HG02870 (cell line): ENCODE data around the gene FNDC3B.
"Not testable (repeated sequence)": the region's sequence is repeated elsewhere in the genome, so short reads cannot be mapped to it uniquely, and the experiment has no call there.

Source experiments
- ATAC-seq: cut with Tn5 transposase; IDR thresholded peaks from one replicate; pipeline ENCODE4 v1.9.1; 2021; ENCODE audit warnings: mild to moderate bottlenecking, moderate library complexity; ENCODE audit not compliant: unreplicated experiment

Gene FNDC3B

DNA sequence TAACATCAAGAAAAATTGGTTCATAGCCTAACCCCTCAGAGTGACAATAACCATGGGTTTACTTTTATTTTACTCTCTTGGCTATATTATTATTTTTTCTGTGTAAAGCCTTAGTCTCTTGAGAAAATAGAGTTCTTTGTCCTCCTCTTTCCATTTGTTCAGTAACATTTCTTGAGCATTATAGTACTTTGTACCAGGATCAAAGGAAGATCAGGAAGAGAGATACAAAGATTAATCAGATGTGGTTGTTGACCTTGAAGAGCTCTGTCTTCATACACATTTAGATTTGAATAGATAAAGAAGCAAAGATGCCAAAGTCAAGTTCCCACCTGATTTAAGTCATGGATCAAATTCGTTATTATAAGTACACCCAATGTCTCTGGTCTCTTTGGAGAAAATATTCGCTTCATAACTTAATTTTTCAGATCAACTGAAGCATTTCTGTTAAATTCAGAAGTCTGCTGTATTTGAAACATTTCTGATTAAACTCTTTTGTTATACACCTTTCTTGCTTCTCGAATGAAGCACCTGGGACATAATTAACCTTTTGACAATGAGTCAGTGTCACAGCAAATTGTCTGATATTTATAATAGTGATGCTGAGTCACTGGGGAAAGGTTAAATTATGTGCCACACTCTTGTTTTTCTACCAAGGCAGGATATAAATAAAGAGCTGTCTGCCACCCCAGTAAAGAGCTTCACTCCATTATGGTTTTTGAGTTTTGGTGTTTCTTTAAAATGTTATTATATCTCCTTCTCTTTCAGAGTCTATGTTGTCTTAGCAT, 308.7 kb downstream of the FNDC3B start:
- ATAC-seq, result no peak

DNA sequence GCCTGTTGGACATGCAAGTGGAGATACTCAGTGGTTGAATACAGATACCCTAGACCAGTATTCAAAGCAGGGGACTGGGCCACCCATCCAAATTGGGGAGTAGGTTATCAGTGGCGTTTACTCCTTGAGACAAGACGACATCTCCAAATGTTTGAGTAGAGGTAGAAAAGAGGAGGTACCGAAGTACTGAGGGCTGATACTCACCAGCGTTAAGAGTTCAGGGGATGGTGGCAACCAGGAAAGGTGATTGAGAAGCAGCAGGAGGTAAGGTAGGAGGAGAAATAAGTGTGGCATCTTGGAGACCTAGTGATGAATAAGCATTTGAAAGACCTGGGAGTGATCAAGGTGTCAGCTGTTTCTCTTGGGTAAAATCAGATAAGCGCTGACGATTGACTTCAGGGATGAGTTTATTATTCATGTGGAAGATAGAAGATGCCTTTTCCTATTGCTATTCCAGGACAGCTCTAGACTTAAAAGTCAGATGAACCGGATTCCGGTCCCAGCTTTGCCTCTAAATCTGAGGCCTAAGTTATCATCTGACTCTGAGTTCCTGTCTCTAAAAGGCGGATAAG, 312.6 kb downstream of the FNDC3B start:
- ATAC-seq, result no peak

DNA sequence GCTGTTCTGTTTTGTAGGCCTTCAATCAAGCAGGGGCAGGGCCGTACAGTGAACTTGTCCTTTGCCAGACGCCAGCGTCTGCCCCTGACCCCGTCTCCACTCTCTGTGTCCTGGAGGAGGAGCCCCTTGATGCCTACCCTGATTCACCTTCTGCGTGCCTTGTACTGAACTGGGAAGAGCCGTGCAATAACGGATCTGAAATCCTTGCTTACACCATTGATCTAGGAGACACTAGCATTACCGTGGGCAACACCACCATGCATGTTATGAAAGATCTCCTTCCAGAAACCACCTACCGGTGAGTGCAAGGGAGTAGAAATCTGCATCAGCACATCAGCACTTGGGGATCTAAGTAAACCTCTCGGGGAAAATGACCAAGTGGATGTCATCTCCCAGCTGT, 313.4 kb downstream of the FNDC3B start:
- ATAC-seq, result no peak

DNA sequence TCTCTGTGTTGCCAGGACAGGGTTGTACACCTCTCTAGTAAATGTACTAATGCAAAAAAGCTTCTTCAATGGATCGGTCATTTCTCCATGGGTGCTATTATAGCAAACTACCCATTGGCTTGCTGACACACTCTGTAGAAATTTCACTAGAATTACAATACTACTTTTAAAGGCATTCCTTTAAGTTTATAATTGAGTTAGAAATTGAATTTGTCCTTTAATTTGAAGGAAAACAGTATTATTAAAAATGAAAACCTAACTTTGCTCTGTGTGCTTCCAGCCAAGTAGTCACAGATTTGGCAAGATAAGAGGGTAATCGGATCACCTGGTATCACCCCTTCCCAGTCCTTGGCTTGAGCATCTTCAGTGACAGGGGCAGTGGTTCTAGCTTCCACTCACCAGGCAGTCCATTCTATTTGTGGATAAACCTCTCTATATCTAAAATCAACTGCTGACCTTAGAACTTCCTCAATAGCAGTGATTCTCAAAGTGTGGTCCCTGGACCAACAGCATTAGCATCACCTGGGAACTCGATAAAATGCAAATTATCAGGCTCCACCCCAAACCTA, 315.6 kb downstream of the FNDC3B start:
- no peak for ATAC-seq

DNA sequence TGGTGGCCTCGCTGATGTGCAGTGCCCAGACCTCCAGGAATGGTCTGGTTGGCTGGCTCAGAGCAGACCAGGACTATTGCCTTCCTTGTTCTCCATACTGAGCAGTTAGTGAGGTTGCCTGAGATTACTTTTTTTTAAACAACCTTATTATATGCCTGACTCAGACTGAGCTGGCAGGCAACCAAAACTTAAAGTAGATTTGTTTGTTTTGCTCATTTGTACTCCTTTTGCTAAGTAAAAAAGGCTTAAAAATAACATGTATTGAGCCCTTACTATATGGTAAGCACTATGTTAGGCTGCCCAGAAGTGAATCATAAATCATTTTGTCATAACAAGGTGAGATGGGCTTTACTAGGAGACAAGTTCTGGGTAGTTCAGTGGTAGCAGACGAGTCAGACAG, 316.5 kb downstream of the FNDC3B start:
- no peak for ATAC-seq

DNA sequence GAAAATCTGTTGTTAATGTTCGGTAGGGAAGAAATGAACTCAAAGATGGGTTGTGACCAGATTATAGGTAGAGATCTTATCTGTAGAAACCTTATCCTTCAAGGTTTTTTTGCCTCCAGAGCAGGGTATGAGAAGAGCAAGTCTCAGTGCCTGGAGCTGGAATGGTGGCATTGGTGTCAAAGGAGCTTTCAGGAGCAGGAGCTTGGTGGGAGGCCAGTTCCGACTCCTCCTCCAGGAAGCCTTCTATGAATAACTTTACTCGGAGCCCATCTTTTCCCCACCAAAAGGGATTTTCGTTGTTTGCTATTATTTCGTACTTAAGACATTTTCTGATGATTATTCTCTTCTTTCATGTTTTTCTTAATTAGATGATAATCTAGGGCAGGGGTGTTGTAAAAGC, 317.0 kb downstream of the FNDC3B start:
- ATAC-seq, result no peak

DNA sequence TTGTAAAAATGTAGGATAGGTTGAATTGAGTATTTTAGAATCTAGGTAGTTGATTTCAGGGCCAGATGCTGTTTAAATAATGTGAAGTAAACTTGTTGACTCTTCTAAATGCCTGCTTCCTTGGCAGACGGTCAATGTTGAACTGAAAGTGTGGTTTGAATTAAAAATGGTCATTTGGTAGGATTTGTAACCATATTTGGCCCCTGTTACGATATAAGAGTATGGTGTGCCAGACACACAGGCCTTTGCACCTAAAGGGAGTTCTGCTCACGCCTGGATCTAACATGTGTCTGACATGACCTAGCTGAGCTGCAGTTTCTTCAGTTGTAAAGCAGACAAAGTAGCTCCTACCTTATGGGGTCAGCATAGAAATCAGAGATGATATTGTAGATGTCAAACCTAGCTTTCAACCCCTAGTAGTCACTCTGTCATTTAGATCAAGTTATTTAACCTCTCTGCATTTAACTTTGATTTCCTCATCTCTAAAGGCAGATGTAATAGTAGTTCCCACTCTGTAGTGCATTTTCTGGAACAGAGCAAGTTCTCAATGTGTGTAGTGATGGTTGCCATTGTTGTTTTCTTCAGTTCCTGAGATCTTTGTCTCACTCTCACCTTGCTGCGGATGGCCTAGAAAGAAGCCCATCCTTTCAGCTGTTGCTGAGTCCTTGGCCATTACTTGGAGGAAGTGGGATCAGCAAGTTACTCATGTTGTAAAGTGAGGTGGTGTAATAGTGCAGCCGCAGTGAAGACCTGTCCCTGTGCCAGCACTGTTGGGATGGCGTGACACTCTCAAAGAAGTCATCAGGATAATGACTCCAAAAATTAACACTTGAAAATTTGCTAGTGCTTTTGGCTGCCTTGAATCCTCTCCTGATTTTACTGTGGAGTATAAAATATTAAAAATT, 318.7 kb downstream of the FNDC3B start:
- ATAC-seq, result no peak

DNA sequence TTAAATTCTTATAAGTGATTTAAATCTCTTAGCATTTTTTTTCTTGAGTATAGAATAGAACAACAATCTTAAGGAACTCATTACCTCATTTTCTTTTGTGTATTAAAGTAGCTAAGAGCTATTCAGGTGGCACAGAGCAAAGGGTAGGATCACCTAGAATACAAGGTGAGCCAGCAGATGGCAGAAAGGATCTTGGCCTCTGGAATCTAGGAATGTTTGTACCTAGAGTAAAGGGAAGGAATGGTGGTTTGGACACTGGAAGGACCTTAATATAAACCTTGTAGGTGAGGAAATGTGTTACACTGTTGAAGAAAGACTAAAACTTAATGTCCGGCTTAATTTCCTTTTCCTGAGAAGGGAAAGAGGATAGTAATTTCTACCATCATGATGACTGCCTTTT, 319.9 kb downstream of the FNDC3B start:
- no peak for ATAC-seq

DNA sequence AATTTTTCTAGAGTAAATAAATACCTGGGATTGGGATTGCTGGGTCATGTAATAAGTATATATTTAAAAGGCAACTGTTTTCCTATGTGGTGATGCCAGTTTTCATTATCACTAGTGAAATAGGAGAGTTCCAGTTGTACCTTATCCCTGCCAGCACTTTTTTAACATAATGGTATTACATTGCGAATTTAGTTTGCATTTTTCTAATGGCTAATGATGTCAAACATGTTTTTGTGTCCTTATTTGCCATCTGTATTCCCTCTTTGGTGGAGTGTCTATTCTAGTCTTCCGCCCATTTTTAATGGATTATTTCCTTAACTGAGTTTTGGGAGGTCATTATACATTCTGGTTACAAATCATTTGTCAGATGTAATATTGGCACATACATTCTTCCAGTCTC, 320.6 kb downstream of the FNDC3B start:
- ATAC-seq, result no peak

DNA sequence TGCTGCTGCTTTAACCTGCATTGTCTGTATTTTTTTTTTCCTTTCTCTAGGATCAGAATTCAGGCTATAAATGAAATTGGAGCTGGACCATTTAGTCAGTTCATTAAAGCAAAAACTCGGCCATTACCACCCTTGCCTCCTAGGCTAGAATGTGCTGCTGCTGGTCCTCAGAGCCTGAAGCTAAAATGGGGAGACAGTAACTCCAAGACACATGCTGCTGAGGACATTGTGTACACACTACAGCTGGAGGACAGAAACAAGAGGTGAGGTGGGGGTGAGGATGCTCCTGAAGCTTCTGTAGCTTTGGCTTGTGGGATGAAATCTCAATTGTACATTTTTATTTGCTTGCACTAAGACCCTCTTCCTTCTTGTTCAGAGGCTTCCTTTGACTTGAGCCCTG, 323.2 kb downstream of the FNDC3B start:
- ATAC-seq, result no peak

DNA sequence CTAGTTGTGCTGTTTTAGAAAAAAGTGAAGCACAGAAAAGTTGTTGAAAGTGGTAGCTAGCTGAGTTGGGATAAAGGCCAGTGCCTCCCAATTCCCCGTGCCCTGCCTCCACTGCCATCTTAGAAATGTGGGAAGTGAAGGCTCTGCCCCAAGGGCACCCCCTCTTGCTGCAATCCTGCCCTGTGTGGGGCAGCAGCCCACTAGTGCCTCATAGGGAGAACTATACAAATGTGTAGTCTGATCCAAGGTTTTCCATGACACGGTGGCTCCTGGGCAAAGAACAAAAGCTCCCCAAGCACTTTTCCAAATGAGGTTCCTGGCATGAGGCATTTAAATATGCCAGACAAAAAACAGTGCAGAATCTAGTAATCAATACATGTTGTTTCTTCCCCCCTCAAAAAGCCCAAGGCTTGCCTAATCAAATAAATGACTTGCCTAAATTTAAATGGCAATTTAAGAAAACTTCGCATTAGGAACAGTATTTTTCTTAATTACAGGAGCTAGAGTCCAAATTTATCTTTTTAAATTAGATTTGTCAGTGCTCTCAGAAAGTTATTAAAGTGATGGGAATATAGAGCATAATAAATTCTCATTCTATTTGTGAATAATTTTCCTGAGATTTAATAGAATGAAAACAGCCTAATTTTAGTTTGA, 325.1 kb downstream of the FNDC3B start:
- no peak for ATAC-seq

DNA sequence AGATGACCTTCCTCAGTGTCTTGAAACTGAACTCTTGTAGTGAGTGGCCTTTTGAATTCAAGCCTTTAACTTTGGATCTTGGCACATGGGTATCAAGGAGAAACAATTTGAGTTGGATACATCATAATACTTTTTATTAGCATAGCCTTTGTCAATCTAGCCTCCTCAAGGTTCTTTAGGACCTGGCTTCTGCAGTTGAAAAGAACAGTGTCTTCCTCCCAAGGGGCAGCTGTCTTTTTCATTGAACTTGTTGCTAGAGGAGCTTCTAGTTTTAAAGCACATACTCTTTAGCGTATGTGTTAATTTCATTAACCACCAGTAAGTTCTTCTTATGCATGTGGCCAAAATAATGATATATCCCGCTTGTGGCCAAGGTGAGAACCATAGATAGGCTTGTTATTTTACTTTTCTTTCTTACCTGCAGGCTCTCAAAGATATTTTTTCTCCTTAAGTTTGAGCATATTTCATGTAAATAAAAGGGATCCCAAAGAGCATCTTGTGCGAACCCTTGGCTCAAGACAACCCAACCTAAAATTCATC, 325.7 kb downstream of the FNDC3B start:
- ATAC-seq, result no peak

DNA sequence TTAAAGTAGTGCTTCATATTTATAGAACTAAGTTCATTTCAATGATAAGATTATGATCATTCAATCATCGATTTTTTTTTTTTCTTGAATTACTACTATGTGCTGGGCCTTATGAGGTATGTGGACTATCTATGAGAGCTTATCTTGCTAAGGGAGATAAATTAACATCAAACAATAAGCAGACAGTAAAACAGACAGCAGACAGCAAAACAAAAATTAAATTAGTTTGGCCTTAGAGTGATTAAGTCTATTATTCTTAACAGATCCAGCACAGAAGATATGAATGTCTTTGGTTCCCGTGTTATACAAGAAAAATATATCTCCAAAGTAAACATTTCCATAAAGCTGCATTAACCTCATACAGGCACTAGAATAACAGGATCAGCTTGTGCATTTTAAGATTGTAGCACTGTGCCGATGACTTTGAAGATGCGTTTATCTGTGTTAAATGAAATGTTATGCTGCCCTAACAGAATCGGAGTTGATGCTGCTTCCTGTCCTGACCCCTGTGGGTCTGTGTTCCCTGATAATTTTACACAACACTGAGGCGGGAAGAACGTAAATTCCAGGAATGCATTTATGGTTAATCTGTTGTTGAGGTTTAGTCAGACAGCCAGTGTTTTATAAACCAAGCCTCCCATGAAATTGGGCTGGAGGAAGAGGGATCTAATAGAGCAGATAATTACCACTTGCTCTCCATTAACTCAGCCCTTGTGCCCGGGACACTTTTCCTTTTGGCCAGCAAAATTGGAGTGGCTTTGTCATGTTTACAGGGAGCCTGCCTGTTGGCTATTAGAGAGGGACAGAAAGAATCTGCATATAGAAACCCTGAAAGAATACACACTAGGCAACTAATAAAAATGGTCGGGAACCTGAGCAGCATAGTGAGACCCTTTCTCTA, 328.1 kb downstream of the FNDC3B start:
- ATAC-seq, result no peak

DNA sequence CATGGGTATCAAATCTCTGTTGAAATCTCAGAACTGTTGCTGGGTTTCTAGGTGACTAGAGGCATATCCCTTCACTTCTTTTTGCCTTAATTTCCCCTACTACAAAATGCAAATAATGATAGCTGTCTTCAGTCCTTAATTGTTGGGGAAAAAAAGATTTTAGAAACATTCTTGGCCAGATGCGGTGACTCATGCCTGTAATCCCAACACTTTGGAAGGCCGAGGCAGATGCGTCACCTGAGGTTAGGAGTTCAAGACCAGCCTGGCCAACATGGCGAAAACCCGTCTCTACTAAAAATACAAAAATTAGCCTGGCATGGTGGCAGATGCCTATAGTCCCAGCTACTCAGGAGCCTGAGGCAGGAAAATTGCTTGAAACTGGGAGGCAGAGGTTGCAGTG, 329.2 kb downstream of the FNDC3B start:
- not testable (repeated sequence) for ATAC-seq

DNA sequence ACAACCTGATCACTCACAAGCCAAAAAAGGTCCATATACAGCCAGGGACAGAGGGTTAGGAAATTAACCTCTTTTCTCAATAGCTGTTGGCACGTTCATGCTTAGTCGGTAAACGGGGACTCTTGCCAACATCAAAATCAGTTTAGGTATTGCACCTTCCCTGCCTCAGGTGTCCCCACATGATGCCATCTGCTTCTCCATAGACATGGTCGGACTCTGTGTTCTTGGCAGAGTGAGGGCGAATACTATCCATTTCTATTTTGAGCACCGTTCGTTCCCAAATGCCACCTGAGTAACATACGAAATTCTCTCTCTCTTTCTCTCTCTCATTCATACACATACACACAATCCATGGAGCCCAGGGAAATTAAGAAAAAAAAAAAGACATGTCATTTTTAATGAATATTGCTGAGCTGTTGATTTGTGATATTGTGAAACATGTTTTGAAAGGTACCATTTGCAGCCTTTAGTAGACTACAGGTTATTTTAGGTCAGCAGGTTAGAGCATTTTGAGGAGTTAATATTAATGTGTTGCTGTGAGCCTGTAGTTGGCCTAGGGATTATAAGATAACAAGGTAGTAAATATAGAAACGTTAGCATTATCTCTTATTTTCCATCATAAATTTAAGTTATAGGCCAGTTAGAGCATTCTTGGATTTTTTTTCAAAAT, 330.3 kb downstream of the FNDC3B start:
- ATAC-seq, result no peak

DNA sequence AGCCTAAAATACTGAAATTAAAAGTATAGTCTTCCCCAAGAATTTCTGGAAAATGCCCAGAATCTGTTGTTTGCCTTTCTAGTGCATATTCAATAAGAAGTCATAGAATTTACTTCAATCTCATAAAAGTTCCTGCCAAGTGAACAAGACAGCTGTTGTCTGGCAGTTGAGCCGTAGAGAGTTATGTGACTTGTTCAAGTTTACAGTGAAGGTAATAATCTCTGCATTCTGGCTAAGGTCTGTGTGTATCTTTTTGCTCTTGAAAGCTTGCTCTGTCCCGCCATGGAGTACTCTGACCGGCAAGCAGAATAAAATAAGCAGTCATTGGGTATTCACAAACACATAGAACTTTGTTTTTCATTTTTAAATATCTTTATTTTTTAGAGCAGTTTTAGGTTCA, 331.0 kb downstream of the FNDC3B start:
- ATAC-seq, result no peak

DNA sequence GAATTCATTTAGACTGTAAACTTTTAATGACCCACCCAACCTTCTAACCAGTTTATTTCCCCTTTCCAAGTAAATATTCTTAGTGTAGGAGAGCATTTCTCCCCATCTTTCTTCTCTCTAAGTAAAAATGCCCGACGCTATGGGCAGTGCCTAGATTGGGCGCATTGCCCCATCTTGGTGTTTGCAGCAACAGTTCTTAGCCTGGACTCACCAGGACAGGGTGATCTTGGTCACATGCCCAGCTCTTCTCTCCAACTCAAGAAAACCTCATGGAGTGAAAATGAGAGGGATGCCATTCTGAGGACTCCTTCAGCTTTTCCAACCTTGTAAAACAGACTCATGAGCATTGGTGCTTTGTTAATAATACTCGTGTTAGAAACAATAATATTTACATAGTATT, 332.2 kb downstream of the FNDC3B start:
- ATAC-seq, result no peak

DNA sequence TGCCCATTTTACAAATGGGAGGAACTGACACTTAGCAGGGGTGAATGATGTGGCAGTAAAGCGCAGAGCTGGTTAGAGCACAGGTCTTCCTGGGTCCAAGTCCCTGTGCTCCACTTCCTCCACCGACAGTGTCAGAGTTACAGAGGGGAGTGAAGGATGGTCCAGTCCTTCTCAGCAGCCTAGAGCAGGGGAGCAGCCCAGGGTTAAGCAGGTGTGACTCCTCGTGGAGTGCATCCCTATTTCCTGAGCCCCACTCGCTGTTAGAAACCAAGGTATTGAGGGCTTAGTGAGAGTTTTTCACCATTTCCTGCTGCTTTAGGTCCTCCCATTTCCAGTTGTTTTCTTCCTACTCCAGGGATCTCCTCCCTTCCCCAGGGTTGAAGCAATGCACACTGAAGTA, 333.5 kb downstream of the FNDC3B start:
- ATAC-seq, result no peak

DNA sequence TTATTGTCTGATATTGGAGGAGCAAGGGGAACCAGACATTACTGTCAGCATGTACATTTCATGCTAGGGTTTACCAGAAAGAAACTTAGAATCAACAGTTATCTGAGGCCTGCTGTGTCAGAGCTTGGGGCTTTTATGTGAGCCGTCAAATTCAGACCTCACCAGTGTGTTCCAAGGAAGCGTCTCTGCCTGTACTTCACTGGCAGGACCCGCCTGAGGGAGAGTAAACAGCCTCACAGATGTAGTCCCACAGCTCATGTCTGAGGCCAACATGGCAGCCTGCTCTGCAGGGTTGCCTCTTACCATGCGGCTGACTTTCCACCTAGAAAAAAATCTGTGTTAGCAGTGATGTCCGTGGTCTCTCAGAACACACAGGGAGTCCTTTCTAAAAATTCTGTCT, 334.5 kb downstream of the FNDC3B start:
- no peak for ATAC-seq
